Measurements from ENCODE around the gene MSRB1. TPM values are rescaled to one million over a fixed set of nuclear protein-coding genes. Genes with fewer than 3 reads are reported as not detected.

The MSRB1 gene
- total RNA-seq, 4 donors from 2014 or later: 16.7 to 40.7 (median 35.2) TPM

DNA sequence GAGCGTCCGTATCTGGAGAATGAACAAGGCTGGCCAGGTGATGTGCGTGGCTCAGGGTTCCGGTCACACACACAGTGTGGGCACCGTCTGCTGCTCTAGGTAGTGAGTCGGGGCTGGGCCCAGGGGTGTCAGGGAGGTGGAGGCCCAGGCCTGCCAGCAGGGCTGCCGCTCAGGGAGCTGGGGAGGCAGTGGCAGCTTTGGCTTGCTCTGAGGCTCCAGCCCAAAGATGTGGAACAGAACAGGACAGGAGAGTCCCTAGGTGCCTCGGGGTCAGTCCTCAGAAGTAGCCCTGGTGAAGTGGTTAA, 33.2 kb upstream of the MSRB1 start:
- Histone ChIP-seq H3K9me3 (no peaks in the 10 kb centered on the region), H3K27ac (no peak overlapping the region), H3K4me1 (peaks cover 10 to 27% of the 10 kb centered on the region in 2 donors), H3K27me3 (no peaks in the 10 kb centered on the region), H3K36me3 (peaks cover 0 to 48% of the 10 kb centered on the region in 2 donors), H3K4me3 (no peak overlapping the region)
- in situ Hi-C loops (cut with MboI; ENCODE audit: low sequenced_read_pairs in 4 of 4): no loop called here
- intact Hi-C loops (cut with DNase I; ENCODE audit: low total_unique reads): no loop called here
- DNase-seq (no peak), ATAC-seq (no peak)
- no peak for TF ChIP-seq POLR2A (IDR thresholded peaks at IDR 0.05)
- TF ChIP-seq, protein P1, sequence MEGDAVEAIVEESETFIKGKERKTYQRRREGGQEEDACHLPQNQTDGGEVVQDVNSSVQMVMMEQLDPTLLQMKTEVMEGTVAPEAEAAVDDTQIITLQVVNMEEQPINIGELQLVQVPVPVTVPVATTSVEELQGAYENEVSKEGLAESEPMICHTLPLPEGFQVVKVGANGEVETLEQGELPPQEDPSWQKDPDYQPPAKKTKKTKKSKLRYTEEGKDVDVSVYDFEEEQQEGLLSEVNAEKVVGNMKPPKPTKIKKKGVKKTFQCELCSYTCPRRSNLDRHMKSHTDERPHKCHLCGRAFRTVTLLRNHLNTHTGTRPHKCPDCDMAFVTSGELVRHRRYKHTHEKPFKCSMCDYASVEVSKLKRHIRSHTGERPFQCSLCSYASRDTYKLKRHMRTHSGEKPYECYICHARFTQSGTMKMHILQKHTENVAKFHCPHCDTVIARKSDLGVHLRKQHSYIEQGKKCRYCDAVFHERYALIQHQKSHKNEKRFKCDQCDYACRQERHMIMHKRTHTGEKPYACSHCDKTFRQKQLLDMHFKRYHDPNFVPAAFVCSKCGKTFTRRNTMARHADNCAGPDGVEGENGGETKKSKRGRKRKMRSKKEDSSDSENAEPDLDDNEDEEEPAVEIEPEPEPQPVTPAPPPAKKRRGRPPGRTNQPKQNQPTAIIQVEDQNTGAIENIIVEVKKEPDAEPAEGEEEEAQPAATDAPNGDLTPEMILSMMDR (IDR thresholded peaks at IDR 0.05 in 4 of 5, conservative IDR thresholded peaks at IDR 0.05 in 1 of 5): no peak

DNA sequence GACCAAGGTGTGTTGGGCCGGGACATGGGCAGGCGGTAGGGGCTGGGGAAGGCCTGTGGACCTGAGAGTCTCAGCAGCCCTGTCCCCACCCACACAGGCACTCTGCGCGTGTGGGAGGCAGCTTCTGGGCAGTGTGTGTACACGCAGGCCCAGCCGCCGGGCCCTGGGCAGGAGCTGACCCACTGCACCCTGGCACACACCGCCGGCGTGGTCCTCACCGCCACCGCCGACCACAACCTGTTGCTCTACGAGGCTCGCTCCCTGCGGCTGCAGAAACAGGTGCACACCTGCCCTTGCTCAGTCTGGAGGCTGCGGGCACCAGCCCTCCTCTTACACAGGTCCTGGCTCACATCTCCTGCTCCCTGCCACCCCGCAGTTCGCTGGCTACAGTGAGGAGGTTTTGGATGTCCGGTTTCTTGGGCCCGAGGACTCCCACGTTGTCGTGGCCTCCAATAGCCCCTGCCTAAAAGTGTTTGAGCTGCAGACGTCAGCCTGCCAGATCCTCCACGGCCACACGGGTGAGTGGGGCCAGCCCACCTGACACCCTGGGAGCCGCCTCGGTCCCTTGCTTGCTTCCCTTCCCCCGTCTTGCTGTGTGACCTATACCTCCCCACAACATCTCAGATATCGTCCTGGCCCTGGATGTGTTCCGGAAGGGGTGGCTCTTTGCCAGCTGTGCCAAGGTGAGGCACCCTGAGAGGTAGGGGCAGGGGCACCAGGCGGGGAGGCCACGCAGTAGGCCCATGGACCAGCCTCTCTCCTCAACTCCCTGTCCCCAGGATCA, 32.6 kb upstream of the MSRB1 start:
- Histone ChIP-seq H3K36me3 (peaks cover 0 to 48% of the 10 kb centered on the region in 2 donors), H3K9me3 (no peaks in the 10 kb centered on the region), H3K27ac (no peak overlapping the region), H3K4me1 (peaks cover 14 to 30% of the 10 kb centered on the region in 2 donors), H3K4me3 (no peak overlapping the region), H3K27me3 (no peaks in the 10 kb centered on the region)
- no peak for ATAC-seq
- TF ChIP-seq POLR2A (IDR thresholded peaks at IDR 0.05): no peak
- TF ChIP-seq, protein P1 (IDR thresholded peaks at IDR 0.05 in 4 of 5, conservative IDR thresholded peaks at IDR 0.05 in 1 of 5): no peak
- intact Hi-C loops (cut with DNase I; ENCODE audit: low total_unique reads): no loop called here
- in situ Hi-C loops (cut with MboI; ENCODE audit: low sequenced_read_pairs in 4 of 4): no loop called here
- DNase-seq: no peak

DNA sequence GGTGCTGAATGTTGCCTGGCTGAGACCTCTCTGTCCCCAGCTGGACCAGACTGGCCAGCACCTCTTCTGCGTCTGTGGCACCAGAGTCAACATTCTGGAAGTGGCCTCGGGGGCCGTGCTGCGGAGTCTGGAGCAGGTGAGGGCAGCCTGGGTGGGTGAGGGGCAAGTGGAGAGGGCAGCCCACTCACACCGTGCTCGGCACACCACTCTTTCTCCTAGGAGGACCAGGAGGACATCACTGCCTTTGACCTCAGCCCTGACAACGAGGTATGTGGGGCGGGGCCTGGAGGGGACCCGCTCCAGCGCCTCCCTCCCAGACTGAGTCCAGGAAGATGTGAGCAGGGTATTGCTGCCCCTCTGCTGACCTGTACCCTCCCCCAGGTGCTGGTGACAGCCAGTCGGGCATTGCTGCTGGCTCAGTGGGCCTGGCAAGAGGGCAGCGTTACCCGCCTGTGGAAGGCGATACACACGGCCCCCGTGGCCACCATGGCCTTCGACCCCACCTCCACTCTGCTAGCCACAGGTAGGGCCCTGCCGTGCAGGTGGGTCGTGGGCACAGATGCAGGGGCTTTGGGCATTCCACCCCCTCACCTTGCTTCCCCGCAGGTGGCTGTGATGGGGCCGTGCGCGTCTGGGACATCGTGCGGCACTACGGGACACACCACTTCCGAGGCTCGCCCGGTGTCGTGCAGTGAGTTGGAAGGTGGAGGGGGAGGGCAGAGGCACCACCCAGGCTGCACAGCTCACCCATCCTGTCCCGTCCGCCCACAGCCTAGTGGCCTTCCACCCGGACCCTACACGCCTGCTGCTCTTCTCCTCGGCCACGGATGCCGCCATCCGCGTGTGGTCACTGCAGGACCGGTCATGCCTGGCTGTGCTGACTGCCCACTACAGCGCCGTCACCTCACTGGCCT, 31.4 kb upstream of the MSRB1 start:
- ATAC-seq (no peak), DNase-seq (no peak)
- intact Hi-C loops (cut with DNase I; ENCODE audit: low total_unique reads): no loop called here
- Histone ChIP-seq H3K36me3 (peaks cover 0 to 48% of the 10 kb centered on the region in 2 donors), H3K4me1 (peaks cover 13 to 23% of the 10 kb centered on the region in 2 donors), H3K27ac (no peak overlapping the region), H3K4me3 (no peak overlapping the region), H3K27me3 (no peaks in the 10 kb centered on the region), H3K9me3 (no peaks in the 10 kb centered on the region)
- no peak for TF ChIP-seq POLR2A (IDR thresholded peaks at IDR 0.05)
- TF ChIP-seq, protein P1 (IDR thresholded peaks at IDR 0.05 in 4 of 5, conservative IDR thresholded peaks at IDR 0.05 in 1 of 5): no peak
- in situ Hi-C loops (cut with MboI; ENCODE audit: low sequenced_read_pairs in 4 of 4): no loop called here

DNA sequence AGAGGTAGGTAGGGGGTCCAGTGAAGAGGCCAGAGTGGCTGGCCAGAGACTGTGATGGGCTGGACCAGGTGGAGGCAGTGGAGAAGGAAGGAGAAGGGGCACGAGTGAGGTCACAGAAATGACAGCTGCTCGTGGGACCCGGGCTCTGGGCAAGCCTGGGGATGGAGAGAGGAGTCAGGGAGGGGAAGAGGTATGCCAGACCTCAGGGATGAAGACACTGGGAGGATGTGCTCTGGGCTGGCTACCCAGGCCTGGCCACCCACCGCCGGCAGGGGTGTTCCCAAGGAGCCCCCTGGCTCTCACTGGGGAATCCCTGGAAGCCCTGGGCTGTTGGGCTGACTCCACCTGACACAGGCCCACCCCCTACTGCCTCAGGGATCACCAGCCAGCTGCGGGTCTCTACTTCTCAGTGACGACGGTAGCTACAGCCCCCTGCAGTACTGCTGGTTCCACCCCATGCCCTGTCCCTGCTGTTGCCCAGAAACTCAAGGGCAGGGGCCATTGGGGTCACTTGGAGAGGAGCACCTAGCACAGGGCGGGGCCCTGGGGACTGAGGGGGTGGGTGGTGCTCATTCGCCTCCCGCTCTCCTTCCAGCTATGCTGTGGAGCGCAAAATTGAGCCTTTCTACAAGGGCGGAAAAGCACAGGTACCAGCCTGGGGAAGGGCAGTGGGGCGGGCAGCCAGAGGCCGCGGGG, 30.6 kb upstream of the MSRB1 start:
- H3K4me3 ChIP-seq: peak overlapping the region in 2 of 4 donors; percentile 83 to 89
- no peak for ATAC-seq
- DNase-seq: no peak
- H3K4me1 ChIP-seq: peaks cover 13 to 23% of the 10 kb centered on the region in 2 donors
- in situ Hi-C loops (cut with MboI; ENCODE audit: low sequenced_read_pairs in 4 of 4): no loop called here
- H3K9me3 ChIP-seq: no peaks in the 10 kb centered on the region
- no peak overlapping the region for H3K27ac ChIP-seq
- peaks cover 0 to 45% of the 10 kb centered on the region in 2 donors for H3K36me3 ChIP-seq
- intact Hi-C loops (cut with DNase I; ENCODE audit: low total_unique reads): no loop called here
- no peaks in the 10 kb centered on the region for H3K27me3 ChIP-seq
- TF ChIP-seq POLR2A (IDR thresholded peaks at IDR 0.05): no peak
- TF ChIP-seq, protein P1 (IDR thresholded peaks at IDR 0.05 in 4 of 5, conservative IDR thresholded peaks at IDR 0.05 in 1 of 5): no peak
